HG03175 (cell line): ENCODE measurements around the gene ZNF536.

ENCODE experiments used
- ATAC-seq: cut with Tn5 transposase; IDR thresholded peaks from one replicate; pipeline ENCODE4 v1.9.1; 2021; ENCODE audit warnings: mild to moderate bottlenecking, moderate library complexity; ENCODE audit not compliant: unreplicated experiment

The ZNF536 gene

GRCh38 chr19:30371960-30372824, at the start of gene ZNF536:
ZNF536 (plus strand) TSS chr19:30372384; CDS start chr19:30443563, 71,179 bp downstream.
- no peak for ATAC-seq

GRCh38 chr19:30322641-30323320, 49.4 kb upstream of the ZNF536 start:
- no peak for ATAC-seq

GRCh38 chr19:30323904-30324303, 48.3 kb upstream of the ZNF536 start:
- ATAC-seq, result no peak

DNA sequence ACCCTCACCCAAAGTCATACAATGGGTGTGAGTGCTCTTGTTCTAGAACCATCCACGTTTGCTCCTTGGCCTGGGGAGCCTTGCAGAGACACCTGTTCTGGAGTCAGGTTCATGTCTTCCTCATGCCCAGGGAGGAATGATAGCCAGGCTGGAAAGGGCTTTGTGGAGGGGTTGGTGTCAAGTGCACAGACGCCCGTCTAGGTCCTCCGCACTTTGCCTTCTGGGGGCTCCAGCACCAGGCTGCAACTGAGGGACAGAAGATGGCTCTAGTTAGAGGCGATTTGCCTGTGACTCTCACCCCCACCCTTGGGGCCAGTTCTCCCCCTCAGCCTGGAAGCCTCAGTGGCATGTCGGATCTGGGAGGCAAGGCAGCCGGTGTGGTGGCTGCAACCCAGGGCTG, 47.2 kb upstream of the ZNF536 start:
- ATAC-seq, result no peak

- no peak for ATAC-seq
Observed at GRCh38 chr19:30325676-30326392, 46.4 kb upstream of the ZNF536 start.

- no peak for ATAC-seq
Observed at GRCh38 chr19:30326393-30326710, 45.8 kb upstream of the ZNF536 start.

DNA sequence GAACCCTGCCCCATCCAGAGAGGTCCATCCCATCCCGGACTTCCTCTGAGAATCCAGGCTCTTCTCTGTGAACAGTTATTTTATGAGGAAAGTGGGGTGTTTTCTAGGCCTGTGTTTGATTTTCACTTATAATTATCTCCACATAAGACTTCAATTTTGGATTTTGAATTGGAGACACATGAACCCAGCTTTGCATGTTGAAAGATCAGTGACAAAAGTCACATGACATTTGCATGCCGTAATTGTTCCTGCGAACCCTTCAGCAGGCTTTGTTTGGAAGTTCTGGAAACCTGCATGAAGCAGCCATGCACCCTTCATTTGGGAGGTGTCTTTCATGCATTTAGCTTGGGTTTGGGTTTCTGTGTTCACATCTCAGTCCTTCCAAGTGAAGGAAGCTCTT, 44.9 kb upstream of the ZNF536 start:
- no peak for ATAC-seq

GRCh38 chr19:30328096-30328495, 44.1 kb upstream of the ZNF536 start:
- no peak for ATAC-seq

GRCh38 chr19:30330266-30330665, 41.9 kb upstream of the ZNF536 start:
- no peak for ATAC-seq

- no peak for ATAC-seq
Observed at GRCh38 chr19:30332445-30333234, 39.5 kb upstream of the ZNF536 start.

GRCh38 chr19:30333291-30334065, 38.7 kb upstream of the ZNF536 start:
- ATAC-seq, result no peak

DNA sequence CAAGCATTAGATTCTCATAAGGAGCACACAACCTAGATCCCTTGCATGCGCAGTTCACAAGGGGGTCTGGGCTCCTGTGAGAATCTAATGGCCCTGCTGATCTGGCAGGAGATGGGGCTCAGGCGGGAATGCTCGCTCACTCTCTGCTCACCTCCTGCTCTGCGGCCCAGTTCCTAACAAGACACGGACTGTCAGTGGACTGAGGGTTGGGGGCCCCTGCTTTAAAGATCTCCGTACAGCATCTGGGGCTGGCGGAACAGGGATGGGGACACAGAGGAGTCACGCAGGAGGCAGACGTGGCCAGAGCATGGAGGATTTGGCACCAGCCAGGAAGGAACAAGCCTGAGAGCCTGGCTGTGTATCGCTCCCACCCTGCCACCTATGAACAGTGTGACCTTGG, 37.3 kb upstream of the ZNF536 start:
- ATAC-seq, result no peak

GRCh38 chr19:30335306-30335886, 36.8 kb upstream of the ZNF536 start:
- ATAC-seq, result no peak

GRCh38 chr19:30336290-30336689, 35.9 kb upstream of the ZNF536 start:
- no peak for ATAC-seq

DNA sequence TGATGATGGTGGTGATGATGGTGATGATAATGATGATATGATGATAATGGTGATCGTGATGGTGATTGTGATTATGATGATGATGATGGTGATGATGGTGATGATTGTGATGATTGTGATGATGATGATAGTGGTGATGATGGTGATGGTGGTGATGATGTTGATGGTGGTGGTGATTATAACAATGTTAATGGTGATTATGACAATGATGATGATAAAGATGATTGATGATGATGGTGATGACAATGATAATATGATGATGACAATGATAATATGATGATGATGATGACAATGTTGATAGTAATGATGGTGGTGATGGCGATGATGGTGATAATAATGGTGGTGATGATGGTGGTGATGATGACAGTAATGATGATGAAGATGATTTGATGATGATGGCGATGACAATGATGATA, 34.1 kb upstream of the ZNF536 start:
- no peak for ATAC-seq

DNA sequence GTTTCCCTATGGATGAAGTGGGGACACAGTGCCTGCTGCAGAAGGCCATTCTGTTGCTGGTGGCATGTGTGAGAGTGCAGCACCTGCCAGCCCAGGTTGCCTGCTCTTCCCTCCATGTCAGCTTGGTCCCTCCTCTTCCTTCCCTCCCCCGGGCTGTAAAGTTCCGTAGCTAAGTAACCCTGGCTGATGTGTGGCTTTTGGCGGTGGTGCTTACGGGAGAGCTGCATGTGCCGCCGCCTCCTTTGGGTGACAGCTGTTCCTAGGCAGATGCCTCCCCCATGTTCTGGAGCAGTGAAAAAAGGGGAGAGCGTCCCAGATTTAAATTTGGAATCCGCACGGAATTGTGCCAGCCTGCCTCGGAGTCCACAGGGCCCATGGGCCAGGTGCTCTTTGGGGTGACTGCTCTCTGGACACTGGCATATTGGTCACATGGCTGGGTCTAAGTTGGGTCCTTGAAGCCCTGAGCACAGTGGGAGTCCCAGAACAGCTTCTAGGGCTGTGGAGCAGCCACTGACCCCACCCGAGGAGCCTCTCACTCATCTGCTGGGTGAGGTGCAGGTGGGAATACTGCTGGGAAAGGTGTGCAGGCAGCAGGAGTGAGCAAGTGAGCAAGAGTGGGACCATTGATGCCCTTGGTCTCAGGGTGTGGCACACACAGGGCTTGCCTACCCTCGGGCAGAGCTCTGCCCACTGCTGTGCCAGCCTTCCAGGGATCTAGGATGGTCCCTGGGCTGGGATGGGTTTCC, 33.1 kb upstream of the ZNF536 start:
- ATAC-seq, result no peak

DNA sequence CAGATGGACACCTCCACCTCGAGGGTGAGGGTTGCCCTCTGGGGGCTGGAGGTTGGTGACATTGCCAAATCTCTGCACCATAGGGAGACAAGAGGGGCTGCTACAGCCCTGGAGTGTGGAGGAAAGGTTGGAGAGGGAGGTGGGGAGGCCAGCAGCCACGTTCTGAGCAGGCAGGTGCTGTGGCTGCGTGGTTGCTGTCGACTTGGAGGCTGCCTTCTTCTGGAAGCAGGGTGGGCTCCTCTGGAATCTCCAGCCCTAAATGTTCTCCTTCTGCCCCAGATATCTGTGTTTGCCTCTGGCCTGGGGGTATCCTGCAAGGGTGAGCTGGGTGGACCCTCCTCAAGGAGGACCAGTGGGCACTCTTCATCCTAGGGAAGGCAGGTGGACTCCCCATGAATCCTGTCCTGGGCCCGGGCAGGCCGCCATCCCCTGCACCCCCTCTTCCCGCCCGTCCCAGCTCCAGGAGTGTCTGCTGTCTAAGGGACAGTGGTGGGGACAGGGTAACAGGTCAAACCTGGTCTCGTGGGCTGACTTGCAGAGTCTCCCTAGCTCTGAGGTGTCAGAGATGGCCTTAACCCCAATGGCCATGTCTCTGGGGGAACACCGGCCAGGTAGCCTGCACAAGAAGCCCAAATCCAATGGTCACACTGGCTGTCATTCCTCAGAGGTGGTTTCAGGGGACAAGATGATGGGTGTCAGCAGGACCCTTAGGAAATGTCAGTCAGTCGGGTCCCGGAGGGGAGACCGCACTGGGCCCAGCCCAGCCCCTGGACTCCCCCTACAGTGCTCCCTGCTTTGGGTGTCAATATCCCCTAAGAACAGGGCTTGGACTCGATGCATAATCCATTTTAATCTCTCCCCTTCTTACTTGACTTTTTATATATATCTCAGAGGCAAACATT, 32.3 kb upstream of the ZNF536 start:
- ATAC-seq, result no peak
